Stimulated activated CD4-positive, alpha-beta T cell treated with anti-CD3 and anti-CD28 coated beads, Interleukin-15, amount 100 ng/mL, for 1 hour (primary cell): ENCODE measurements around the gene LAMA2.
"Not testable (repeated sequence)": the region's sequence is repeated elsewhere in the genome, so short reads cannot be mapped to it uniquely, and the experiment has no call there.

Source experiments
- DNase-seq, 2 donors: peaks; one replicate each; pipeline ENCODE4 v3.0.0-alpha.2; 2020; ENCODE audit warnings: low read depth in 1 of 2, low spot score in 1 of 2

The LAMA2 gene

GRCh38 chr6:129069006-129069405 lies 186.1 kb downstream of the LAMA2 start:
- no peak for DNase-seq

GRCh38 chr6:129073051-129073450 lies 190.1 kb downstream of the LAMA2 start:
- no peak for DNase-seq

- no peak for DNase-seq
Observed at GRCh38 chr6:129073691-129074395, 190.9 kb downstream of the LAMA2 start.

- DNase-seq: no peak
Observed at GRCh38 chr6:129084406-129084805, 201.5 kb downstream of the LAMA2 start.

DNA sequence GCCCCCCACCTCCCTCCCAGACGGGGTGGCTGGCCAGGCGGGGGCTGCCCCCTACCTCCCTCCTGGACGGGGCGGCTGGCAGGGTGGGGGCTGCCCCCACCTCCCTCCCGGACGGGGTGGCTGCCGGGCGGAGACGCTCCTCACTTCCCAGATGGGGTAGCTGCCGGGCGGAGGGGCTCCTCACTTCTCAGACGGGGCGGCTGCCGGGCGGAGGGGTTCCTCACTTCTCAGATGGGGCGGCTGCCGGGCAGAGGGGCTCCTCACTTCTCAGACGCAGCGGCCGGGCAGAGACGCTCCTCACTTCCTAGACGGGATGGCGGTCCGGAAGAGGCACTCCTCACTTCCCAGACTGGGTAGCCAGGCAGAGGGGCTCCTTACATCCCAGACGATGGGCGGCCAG lies 205.5 kb downstream of the LAMA2 start:
- not testable (repeated sequence) for DNase-seq

GRCh38 chr6:129089357-129089756 lies 206.4 kb downstream of the LAMA2 start:
- DNase-seq: no peak

- DNase-seq: no peak
Observed at GRCh38 chr6:129094147-129094546, 211.2 kb downstream of the LAMA2 start.

- DNase-seq: no peak
Observed at GRCh38 chr6:129096651-129097290, 213.8 kb downstream of the LAMA2 start.

GRCh38 chr6:129098061-129098553 lies 215.2 kb downstream of the LAMA2 start:
- DNase-seq: no peak

DNA sequence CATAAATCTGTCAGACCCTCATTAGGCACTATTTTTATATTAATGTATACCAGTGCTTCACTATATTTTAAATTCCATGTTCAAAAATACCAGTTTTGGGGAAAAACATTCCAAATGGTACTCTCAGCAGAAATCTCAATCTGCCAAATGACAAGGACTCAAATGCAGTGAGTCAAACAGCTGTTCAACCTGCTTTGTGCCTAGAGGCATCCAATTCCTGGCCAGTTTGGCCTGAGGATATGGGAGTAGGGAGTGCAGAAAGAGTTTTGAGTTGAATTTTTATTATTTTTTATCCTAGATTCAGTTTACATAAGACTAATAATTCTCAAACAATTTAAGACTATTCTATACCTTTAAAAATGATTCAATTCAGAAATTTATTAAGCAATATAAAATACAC lies 216.8 kb downstream of the LAMA2 start:
- no peak for DNase-seq

DNA sequence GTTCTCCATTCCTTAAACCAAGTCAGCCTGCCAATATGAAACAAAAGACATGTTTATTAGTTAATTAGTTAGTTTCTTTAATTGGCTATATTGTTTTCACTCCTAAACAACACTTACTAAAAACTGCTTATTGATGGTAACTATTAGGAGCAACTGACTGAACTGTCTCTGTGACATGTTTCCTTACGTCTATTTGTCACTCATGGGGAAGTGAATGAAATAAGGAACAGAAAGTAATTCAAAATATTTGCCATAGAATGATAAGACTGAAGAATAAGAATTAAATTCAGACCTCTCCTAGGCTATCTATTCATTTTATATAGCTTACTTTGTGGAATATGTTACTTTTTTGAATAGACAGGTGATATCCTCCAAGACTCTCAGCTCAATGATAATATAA lies 217.2 kb downstream of the LAMA2 start:
- no peak for DNase-seq

GRCh38 chr6:129102741-129103140 lies 219.8 kb downstream of the LAMA2 start:
- no peak for DNase-seq

- no peak for DNase-seq
Observed at GRCh38 chr6:129104131-129104530, 221.2 kb downstream of the LAMA2 start.

DNA sequence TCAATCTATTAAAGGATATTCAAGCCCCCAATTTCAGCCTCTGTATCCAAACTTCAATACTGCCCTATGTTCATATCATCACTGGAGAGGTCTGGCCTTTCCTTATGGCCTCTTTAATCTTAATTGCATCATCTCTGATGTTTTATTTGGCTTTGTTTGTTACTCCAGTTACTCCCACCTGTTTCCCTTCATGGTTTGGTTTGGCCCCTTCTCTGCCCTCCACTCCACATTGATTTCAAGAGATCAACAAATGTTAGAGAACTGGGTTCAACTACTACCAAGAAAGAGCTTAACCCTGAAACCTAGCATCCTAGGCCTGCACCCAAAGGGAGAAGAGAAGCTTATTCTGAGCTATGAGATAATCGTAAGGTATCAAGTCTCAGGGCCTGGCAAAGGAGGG lies 221.6 kb downstream of the LAMA2 start:
- no peak for DNase-seq

DNA sequence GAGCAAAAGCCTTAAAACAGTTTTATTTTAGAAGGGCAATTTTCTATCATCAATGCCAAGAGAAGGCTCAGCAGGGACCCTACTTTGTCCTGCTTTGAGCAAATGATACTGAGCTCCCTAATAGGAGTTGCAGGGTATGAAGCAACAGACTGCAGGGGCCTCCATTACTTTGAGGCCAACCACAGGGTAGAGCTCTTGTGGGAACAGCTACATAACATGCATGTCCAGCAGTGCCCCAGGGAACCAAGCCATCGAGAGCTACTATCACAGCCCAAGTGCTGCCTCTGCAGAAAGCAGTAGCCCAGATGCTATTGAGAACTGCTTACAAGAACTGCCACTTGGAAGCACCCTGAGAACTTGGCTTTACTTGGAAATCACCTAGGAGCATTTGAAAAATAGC lies 222.1 kb downstream of the LAMA2 start:
- no peak for DNase-seq

GRCh38 chr6:129105793-129106192 lies 222.9 kb downstream of the LAMA2 start:
- DNase-seq: no peak

GRCh38 chr6:129108337-129108736 lies 225.4 kb downstream of the LAMA2 start:
- no peak for DNase-seq

DNA sequence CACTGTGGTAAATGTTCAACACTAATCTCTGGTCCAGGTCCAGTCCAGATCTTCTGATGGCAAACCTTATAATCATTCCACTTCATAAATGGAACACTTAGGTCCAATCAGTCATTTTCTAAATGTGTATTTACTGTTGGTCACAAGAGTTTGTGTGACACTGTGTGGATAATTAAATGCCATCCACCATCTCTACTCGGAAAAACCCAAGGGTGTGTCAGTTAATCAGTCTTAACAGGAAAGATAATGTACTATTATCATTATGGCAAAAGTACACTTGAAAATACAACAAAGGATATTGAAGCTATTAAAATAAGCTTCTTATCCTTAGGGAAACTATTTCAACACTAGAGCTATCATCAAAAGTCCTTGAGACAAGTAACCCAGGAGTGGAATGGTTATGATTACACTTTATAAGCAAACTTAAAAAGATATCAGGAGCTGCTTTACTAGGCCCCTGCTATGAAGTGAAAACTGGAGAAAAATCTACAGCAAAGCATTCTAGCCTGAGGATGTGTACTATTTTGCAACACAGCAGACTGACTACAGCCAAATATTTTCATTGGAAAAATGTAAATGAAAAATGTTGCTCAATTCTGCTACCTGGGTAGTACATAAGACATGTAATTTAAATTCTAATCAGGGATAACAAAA lies 227.9 kb downstream of the LAMA2 start:
- no peak for DNase-seq

- DNase-seq: no peak
Observed at GRCh38 chr6:129111346-129111745, 228.4 kb downstream of the LAMA2 start.

DNA sequence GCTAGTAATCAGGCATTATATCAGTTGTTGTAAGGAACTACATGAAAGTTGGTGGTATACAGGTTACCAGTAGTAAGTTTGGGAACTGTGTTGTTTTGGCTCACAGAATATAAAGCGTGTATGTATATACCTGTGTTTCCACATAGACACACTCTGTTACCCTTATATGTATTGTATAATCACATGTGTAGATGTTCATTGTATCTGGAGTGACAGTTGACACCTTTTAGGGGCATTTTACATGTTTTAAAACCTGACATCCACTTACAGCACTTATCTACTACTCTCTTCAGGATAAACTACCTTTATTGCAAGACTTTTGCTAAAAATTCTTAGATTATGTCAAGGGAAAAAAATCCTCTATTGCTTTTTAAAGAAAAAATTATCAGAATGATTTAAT lies 228.9 kb downstream of the LAMA2 start:
- no peak for DNase-seq

- no peak for DNase-seq
Observed at GRCh38 chr6:129112591-129112990, 229.7 kb downstream of the LAMA2 start.

- DNase-seq: no peak
Observed at GRCh38 chr6:129113637-129114036, 230.7 kb downstream of the LAMA2 start.
